ENCODE data around the gene AOC3. TPM values are rescaled to one million over a fixed set of nuclear protein-coding genes. Genes with fewer than 3 reads are reported as not detected.
"Not testable (repeated sequence)": the region's sequence is repeated elsewhere in the genome, so short reads cannot be mapped to it uniquely, and the experiment has no call there.

AOC3 gene
- total RNA-seq, 1 experiment from 2014 or later: 0.26 TPM

GRCh38 chr17:42871647-42872046 lies 20.6 kb downstream of the AOC3 start:
- no peaks in the 10 kb centered on the region for H3K4me1 ChIP-seq (ENCODE audit: insufficient read depth, low read length)
- intact Hi-C loops (cut with micrococcal nuclease): no loop called here
- ATAC-seq: no peak
- POLR2A ChIA-PET (ENCODE audit: unreplicated experiment): no interaction called here
- BruUV-seq (replicated peaks): no TSS peak
- no peak overlapping the region for H3K4me2 ChIP-seq (ENCODE audit: low read length)
- H3K9ac ChIP-seq (ENCODE audit: low read length): no peak overlapping the region
- H3K79me2 ChIP-seq (ENCODE audit: low read length): no peaks in the 10 kb centered on the region
- H3F3A ChIP-seq (ENCODE audit: low read length, unreplicated experiment): no peaks in the 10 kb centered on the region
- no peak for DNase-seq
- H2AFZ ChIP-seq (ENCODE audit: low read length): no peak overlapping the region
- no peak overlapping the region for H3K27ac ChIP-seq (ENCODE audit: low read length)
- no peaks in the 10 kb centered on the region for H3K27me3 ChIP-seq (ENCODE audit: low read length)
- H3K4me3 ChIP-seq (ENCODE audit: low read length): no peak overlapping the region
- no peak for TF ChIP-seq EZH2phosphoT487 (IDR thresholded peaks at IDR 0.05; ENCODE audit: borderline replicate concordance, low read length)
- TF ChIP-seq EZH2 (IDR thresholded peaks at IDR 0.05; ENCODE audit: low read length, unreplicated experiment): no peak
- TF ChIP-seq, protein P1, sequence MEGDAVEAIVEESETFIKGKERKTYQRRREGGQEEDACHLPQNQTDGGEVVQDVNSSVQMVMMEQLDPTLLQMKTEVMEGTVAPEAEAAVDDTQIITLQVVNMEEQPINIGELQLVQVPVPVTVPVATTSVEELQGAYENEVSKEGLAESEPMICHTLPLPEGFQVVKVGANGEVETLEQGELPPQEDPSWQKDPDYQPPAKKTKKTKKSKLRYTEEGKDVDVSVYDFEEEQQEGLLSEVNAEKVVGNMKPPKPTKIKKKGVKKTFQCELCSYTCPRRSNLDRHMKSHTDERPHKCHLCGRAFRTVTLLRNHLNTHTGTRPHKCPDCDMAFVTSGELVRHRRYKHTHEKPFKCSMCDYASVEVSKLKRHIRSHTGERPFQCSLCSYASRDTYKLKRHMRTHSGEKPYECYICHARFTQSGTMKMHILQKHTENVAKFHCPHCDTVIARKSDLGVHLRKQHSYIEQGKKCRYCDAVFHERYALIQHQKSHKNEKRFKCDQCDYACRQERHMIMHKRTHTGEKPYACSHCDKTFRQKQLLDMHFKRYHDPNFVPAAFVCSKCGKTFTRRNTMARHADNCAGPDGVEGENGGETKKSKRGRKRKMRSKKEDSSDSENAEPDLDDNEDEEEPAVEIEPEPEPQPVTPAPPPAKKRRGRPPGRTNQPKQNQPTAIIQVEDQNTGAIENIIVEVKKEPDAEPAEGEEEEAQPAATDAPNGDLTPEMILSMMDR (conservative IDR thresholded peaks at IDR 0.05; ENCODE audit: low read depth, low read length): no peak
- no peaks in the 10 kb centered on the region for H3K36me3 ChIP-seq (ENCODE audit: low read depth, low read length)
- CTCF ChIA-PET: no interaction called here
- H3K9me2 ChIP-seq (replicated peaks; ENCODE audit: low read length): no peaks in the 10 kb centered on the region
- H4K20me1 ChIP-seq (ENCODE audit: low read length): no peaks in the 10 kb centered on the region
- H3K9me3 ChIP-seq (ENCODE audit: low read length): no peaks in the 10 kb centered on the region

- ChIA-PET POLR2A (ENCODE audit: unreplicated experiment) (no interaction called here), CTCF (no interaction called here)
- no TSS peak for BruUV-seq (replicated peaks)
- Histone ChIP-seq H3K9me3 (ENCODE audit: low read length) (no peaks in the 10 kb centered on the region), H3K4me2 (ENCODE audit: low read length) (no peak overlapping the region), H2AFZ (ENCODE audit: low read length) (no peak overlapping the region), H3K27ac (ENCODE audit: low read length) (no peak overlapping the region), H3K9ac (ENCODE audit: low read length) (no peak overlapping the region), H3K4me3 (ENCODE audit: low read length) (no peak overlapping the region), H3K27me3 (ENCODE audit: low read length) (no peaks in the 10 kb centered on the region), H4K20me1 (ENCODE audit: low read length) (no peaks in the 10 kb centered on the region), H3K36me3 (ENCODE audit: low read depth, low read length) (no peaks in the 10 kb centered on the region), H3K79me2 (ENCODE audit: low read length) (no peaks in the 10 kb centered on the region), H3F3A (ENCODE audit: low read length, unreplicated experiment) (no peaks in the 10 kb centered on the region), H3K9me2 (replicated peaks; ENCODE audit: low read length) (no peaks in the 10 kb centered on the region), H3K4me1 (ENCODE audit: insufficient read depth, low read length) (no peaks in the 10 kb centered on the region)
- TF ChIP-seq EZH2phosphoT487 (IDR thresholded peaks at IDR 0.05; ENCODE audit: borderline replicate concordance, low read length) (no peak), EZH2 (IDR thresholded peaks at IDR 0.05; ENCODE audit: low read length, unreplicated experiment) (no peak)
- TF ChIP-seq, protein P1 (conservative IDR thresholded peaks at IDR 0.05; ENCODE audit: low read depth, low read length): no peak
- ATAC-seq (no peak), DNase-seq (no peak)
- intact Hi-C loops (cut with micrococcal nuclease): no loop called here
Measured at GRCh38 chr17:42872251-42872965, 21.4 kb downstream of the AOC3 start.

DNA sequence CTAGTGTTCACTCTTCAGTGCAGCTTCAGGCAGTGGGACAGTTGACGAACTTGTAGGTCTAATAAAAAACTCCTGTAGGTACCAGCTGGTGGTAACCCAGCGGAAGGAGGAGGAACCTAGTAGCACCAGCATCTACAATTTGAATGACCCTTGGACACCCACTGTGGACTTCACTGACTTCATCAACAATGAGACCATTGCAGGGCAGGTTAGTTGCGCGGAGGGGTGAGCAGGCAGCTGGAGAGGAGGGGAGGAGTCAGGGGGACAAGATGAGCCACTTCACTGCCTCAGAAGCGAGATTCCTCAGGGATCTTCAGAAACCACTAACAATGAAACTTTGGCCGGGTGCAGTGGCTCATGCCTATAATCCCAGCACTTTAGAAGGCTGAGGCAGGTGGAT lies 22.3 kb downstream of the AOC3 start:
- Histone ChIP-seq H3K4me3 (ENCODE audit: low read length) (no peak overlapping the region), H3K36me3 (ENCODE audit: low read depth, low read length) (no peaks in the 10 kb centered on the region), H3K4me1 (ENCODE audit: insufficient read depth, low read length) (no peaks in the 10 kb centered on the region), H3K27ac (ENCODE audit: low read length) (no peak overlapping the region), H3K9me3 (ENCODE audit: low read length) (no peaks in the 10 kb centered on the region), H3K9me2 (replicated peaks; ENCODE audit: low read length) (no peaks in the 10 kb centered on the region), H3K27me3 (ENCODE audit: low read length) (no peaks in the 10 kb centered on the region), H3K79me2 (ENCODE audit: low read length) (no peaks in the 10 kb centered on the region), H2AFZ (ENCODE audit: low read length) (no peak overlapping the region), H4K20me1 (ENCODE audit: low read length) (no peaks in the 10 kb centered on the region), H3K9ac (ENCODE audit: low read length) (no peak overlapping the region), H3K4me2 (ENCODE audit: low read length) (no peak overlapping the region), H3F3A (ENCODE audit: low read length, unreplicated experiment) (no peaks in the 10 kb centered on the region)
- ChIA-PET CTCF (no interaction called here), POLR2A (ENCODE audit: unreplicated experiment) (no interaction called here)
- DNase-seq (no peak), ATAC-seq (no peak)
- intact Hi-C loops (cut with micrococcal nuclease): no loop called here
- no TSS peak for BruUV-seq (replicated peaks)
- TF ChIP-seq, protein P1 (conservative IDR thresholded peaks at IDR 0.05; ENCODE audit: low read depth, low read length): no peak
- TF ChIP-seq EZH2 (IDR thresholded peaks at IDR 0.05; ENCODE audit: low read length, unreplicated experiment) (no peak), EZH2phosphoT487 (IDR thresholded peaks at IDR 0.05; ENCODE audit: borderline replicate concordance, low read length) (no peak)

DNA sequence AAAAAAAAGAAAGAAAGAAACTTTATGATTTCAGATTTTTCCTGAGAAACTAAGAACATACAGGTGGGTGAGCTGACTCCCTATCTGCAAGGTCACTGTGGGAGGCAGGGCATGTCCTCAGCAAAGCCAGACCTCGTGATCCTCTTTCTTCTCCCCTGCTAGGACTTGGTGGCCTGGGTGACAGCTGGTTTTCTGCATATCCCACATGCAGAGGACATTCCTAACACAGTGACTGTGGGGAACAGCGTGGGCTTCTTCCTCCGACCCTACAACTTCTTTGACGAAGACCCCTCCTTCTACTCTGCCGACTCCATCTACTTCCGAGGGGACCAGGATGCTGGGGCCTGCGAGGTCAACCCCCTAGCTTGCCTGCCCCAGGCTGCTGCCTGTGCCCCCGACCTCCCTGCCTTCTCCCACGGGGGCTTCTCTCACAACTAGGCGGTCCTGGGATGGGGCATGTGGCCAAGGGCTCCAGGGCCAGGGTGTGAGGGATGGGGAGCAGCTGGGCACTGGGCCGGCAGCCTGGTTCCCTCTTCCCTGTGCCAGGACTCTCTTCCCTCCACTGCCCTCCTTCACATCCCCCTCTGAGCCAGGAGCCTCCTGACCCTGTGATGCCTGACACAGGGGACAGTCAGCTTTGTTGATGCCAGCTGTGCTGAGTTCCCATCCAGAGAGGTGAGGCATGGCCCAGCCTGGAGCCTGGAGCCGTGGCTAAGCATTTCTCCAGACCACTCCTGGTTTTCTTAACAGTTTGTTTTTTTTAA lies 23.1 kb downstream of the AOC3 start:
- H2AFZ ChIP-seq (ENCODE audit: low read length); H3K27me3 ChIP-seq (ENCODE audit: low read length); DNase-seq; H3K9ac ChIP-seq (ENCODE audit: low read length); H4K20me1 ChIP-seq (ENCODE audit: low read length); H3K9me3 ChIP-seq (ENCODE audit: low read length); H3K4me3 ChIP-seq (ENCODE audit: low read length); H3K36me3 ChIP-seq (ENCODE audit: low read depth, low read length); H3K79me2 ChIP-seq (ENCODE audit: low read length); CTCF ChIA-PET; intact Hi-C loops (cut with micrococcal nuclease); ATAC-seq; H3K4me2 ChIP-seq (ENCODE audit: low read length); BruUV-seq (replicated peaks); H3K4me1 ChIP-seq (ENCODE audit: insufficient read depth, low read length); H3K9me2 ChIP-seq (replicated peaks; ENCODE audit: low read length); H3K27ac ChIP-seq (ENCODE audit: low read length); POLR2A ChIA-PET (ENCODE audit: unreplicated experiment); H3F3A ChIP-seq (ENCODE audit: low read length, unreplicated experiment): not testable (repeated sequence)
